ENCODE data around the gene SEC14L6.

The SEC14L6 gene

DNA sequence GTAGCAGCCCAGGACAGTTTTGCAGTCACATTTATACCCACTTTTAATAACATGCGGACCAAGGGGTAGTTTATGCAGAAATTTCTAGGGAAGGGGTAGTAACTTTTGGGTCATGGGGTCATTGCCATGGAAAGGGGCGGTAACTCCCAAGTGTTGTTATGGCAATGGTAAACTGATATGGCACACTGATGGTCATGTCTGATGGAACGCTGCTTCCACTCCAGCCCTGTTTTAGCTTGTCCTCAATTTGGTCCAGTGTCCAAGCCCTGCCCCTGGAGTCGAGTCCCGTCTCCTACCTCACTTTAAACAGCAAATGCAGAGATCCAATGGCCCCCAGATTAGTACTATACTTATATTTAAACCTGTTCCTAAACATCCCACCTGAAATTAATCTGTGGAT, 29.8 kb downstream of the SEC14L6 start:
- no peak overlapping the region for H3K27ac ChIP-seq
- DNase-seq (ENCODE audit: low read depth, low spot score), result no peak
- no peaks in the 10 kb centered on the region for H3K9me3 ChIP-seq (ENCODE audit: low read depth, low read length)
- no peak overlapping the region for H3K9ac ChIP-seq (ENCODE audit: insufficient read length)
- H3K36me3 ChIP-seq (ENCODE audit: insufficient read depth, low read length), result no peaks in the 10 kb centered on the region
- no peak for TF ChIP-seq POLR2AphosphoS5 (IDR thresholded peaks at IDR 0.05; ENCODE audit: borderline replicate concordance, low read depth, low read length)
- no peak for TF ChIP-seq FOXP2 (optimal IDR thresholded peaks at IDR 0.05; ENCODE audit: control extremely low read depth, extremely low read length, insufficient read depth)
- no peak for TF ChIP-seq EZH2 (IDR thresholded peaks at IDR 0.05)
- H3K4me3 ChIP-seq, result no peak overlapping the region

DNA sequence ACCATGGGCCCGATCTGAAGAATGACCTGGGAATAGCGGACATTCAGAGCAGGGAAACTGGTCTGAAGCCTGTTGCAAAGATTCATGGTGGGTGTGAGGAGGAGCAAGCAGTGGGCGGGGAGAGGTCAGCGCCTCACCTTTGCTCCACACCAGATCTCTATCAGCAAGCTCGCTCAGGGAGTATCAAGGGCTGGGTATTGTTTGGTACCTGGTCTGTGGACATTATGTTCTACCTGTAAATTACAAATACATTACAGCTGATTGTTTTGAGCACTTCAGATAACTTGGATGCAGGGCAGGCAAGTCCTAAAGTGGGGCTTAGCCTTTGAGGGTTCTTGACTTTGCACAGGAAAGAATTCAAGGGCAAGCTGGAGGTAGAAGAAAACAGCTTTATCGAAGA, 30.3 kb downstream of the SEC14L6 start:
- no peaks in the 10 kb centered on the region for H3K9me3 ChIP-seq (ENCODE audit: low read depth, low read length)
- H3K27ac ChIP-seq, result no peak overlapping the region
- no peak overlapping the region for H3K9ac ChIP-seq (ENCODE audit: insufficient read length)
- H3K4me3 ChIP-seq, result no peak overlapping the region
- DNase-seq (ENCODE audit: low read depth, low spot score), result no peak
- TF ChIP-seq FOXP2 (optimal IDR thresholded peaks at IDR 0.05; ENCODE audit: control extremely low read depth, extremely low read length, insufficient read depth) (no peak), EZH2 (IDR thresholded peaks at IDR 0.05) (no peak), POLR2AphosphoS5 (IDR thresholded peaks at IDR 0.05; ENCODE audit: borderline replicate concordance, low read depth, low read length) (no peak)
- H3K36me3 ChIP-seq (ENCODE audit: insufficient read depth, low read length), result no peaks in the 10 kb centered on the region

DNA sequence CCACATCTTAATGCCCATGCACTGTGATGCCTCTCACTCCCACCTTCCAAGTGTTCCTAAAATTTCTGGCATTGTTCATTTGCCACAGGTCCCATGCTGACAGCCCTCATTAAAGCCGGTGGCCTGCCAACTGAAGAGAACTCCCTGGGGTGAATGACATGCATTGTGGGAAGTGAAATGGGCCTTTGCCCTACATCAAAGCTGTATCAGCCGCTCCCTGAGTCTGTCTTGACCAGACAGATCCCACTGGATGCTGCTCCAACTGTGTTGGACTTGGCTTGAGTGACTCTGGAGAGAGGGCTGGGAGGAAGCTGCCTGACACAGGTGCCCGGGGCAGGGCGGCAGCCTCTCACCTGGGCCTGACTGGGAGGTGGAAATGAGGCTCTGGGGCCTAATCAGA, 32.3 kb downstream of the SEC14L6 start:
- H3K9ac ChIP-seq (ENCODE audit: insufficient read length), result no peak overlapping the region
- DNase-seq (ENCODE audit: low read depth, low spot score), result no peak
- H3K36me3 ChIP-seq (ENCODE audit: insufficient read depth, low read length), result no peaks in the 10 kb centered on the region
- no peaks in the 10 kb centered on the region for H3K9me3 ChIP-seq (ENCODE audit: low read depth, low read length)
- no peak overlapping the region for H3K27ac ChIP-seq
- no peak overlapping the region for H3K4me3 ChIP-seq
- TF ChIP-seq EZH2 (IDR thresholded peaks at IDR 0.05) (no peak), FOXP2 (optimal IDR thresholded peaks at IDR 0.05; ENCODE audit: control extremely low read depth, extremely low read length, insufficient read depth) (no peak), POLR2AphosphoS5 (IDR thresholded peaks at IDR 0.05; ENCODE audit: borderline replicate concordance, low read depth, low read length) (no peak)

GRCh38 chr22:30513462-30513861, 33.1 kb downstream of the SEC14L6 start:
- H3K27ac ChIP-seq, result no peak overlapping the region
- TF ChIP-seq EZH2 (IDR thresholded peaks at IDR 0.05) (no peak), FOXP2 (optimal IDR thresholded peaks at IDR 0.05; ENCODE audit: control extremely low read depth, extremely low read length, insufficient read depth) (no peak), POLR2AphosphoS5 (IDR thresholded peaks at IDR 0.05; ENCODE audit: borderline replicate concordance, low read depth, low read length) (no peak)
- H3K4me3 ChIP-seq, result no peak overlapping the region
- H3K9ac ChIP-seq (ENCODE audit: insufficient read length), result no peak overlapping the region
- no peak for DNase-seq (ENCODE audit: low read depth, low spot score)
- no peaks in the 10 kb centered on the region for H3K36me3 ChIP-seq (ENCODE audit: insufficient read depth, low read length)
- H3K9me3 ChIP-seq (ENCODE audit: low read depth, low read length), result no peaks in the 10 kb centered on the region

GRCh38 chr22:30511911-30512310, 34.6 kb downstream of the SEC14L6 start:
- no peaks in the 10 kb centered on the region for H3K9me3 ChIP-seq (ENCODE audit: low read depth, low read length)
- DNase-seq (ENCODE audit: low read depth, low spot score), result no peak
- H3K4me3 ChIP-seq, result no peak overlapping the region
- H3K27ac ChIP-seq, result no peak overlapping the region
- H3K9ac ChIP-seq (ENCODE audit: insufficient read length), result no peak overlapping the region
- TF ChIP-seq POLR2AphosphoS5 (IDR thresholded peaks at IDR 0.05; ENCODE audit: borderline replicate concordance, low read depth, low read length) (no peak), FOXP2 (optimal IDR thresholded peaks at IDR 0.05; ENCODE audit: control extremely low read depth, extremely low read length, insufficient read depth) (no peak), EZH2 (IDR thresholded peaks at IDR 0.05) (no peak)
- H3K36me3 ChIP-seq (ENCODE audit: insufficient read depth, low read length), result no peaks in the 10 kb centered on the region

DNA sequence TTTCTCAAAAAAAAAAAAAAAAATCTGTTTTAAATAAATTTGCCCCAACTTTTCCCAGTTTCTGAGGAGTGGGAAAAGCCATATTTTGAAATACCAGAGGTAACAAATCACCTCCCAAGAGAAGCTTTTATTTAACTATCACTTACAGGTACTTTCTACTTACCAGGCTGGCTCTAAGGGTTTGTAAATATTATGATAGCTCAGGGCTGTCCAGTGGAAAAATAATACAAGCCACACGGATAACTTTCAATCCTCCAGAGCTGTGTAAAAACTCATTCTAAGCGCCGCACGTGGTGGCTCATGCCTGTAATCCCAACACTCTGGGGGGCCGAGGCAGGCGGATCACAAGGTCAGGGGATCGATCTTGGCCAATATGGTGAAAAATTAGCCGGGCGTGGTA, 35.4 kb downstream of the SEC14L6 start:
- Histone ChIP-seq H3K9me3 (ENCODE audit: low read depth, low read length) (no peaks in the 10 kb centered on the region), H3K9ac (ENCODE audit: insufficient read length) (no peak overlapping the region), H3K27ac (no peak overlapping the region), H3K4me3 (no peak overlapping the region), H3K36me3 (ENCODE audit: insufficient read depth, low read length) (no peaks in the 10 kb centered on the region)
- DNase-seq (ENCODE audit: low read depth, low spot score), result no peak
- no peak for TF ChIP-seq EZH2 (IDR thresholded peaks at IDR 0.05)
- TF ChIP-seq POLR2AphosphoS5 (IDR thresholded peaks at IDR 0.05; ENCODE audit: borderline replicate concordance, low read depth, low read length), result no peak
- TF ChIP-seq FOXP2 (optimal IDR thresholded peaks at IDR 0.05; ENCODE audit: control extremely low read depth, extremely low read length, insufficient read depth), result no peak

GRCh38 chr22:30508216-30508615, 38.3 kb downstream of the SEC14L6 start:
- H3K27ac ChIP-seq, result no peak overlapping the region
- no peak for DNase-seq (ENCODE audit: low read depth, low spot score)
- H3K9ac ChIP-seq (ENCODE audit: insufficient read length), result no peak overlapping the region
- no peak overlapping the region for H3K4me3 ChIP-seq
- no peaks in the 10 kb centered on the region for H3K36me3 ChIP-seq (ENCODE audit: insufficient read depth, low read length)
- TF ChIP-seq EZH2 (IDR thresholded peaks at IDR 0.05) (no peak), FOXP2 (optimal IDR thresholded peaks at IDR 0.05; ENCODE audit: control extremely low read depth, extremely low read length, insufficient read depth) (no peak), POLR2AphosphoS5 (IDR thresholded peaks at IDR 0.05; ENCODE audit: borderline replicate concordance, low read depth, low read length) (no peak)
- H3K9me3 ChIP-seq (ENCODE audit: low read depth, low read length), result no peaks in the 10 kb centered on the region

- DNase-seq (ENCODE audit: low read depth, low spot score), result no peak
- Histone ChIP-seq H3K36me3 (ENCODE audit: insufficient read depth, low read length) (no peaks in the 10 kb centered on the region), H3K9me3 (ENCODE audit: low read depth, low read length) (no peaks in the 10 kb centered on the region), H3K4me3 (no peak overlapping the region), H3K27ac (no peak overlapping the region), H3K9ac (ENCODE audit: insufficient read length) (no peak overlapping the region)
- no peak for TF ChIP-seq EZH2 (IDR thresholded peaks at IDR 0.05)
- TF ChIP-seq POLR2AphosphoS5 (IDR thresholded peaks at IDR 0.05; ENCODE audit: borderline replicate concordance, low read depth, low read length), result no peak
- TF ChIP-seq FOXP2 (optimal IDR thresholded peaks at IDR 0.05; ENCODE audit: control extremely low read depth, extremely low read length, insufficient read depth), result no peak
These were observed 38.9 kb downstream of the SEC14L6 start for GRCh38 chr22:30507670-30508069.

- H3K9me3 ChIP-seq (ENCODE audit: low read depth, low read length), result no peaks in the 10 kb centered on the region
- TF ChIP-seq POLR2AphosphoS5 (IDR thresholded peaks at IDR 0.05; ENCODE audit: borderline replicate concordance, low read depth, low read length), result no peak
- no peak for TF ChIP-seq EZH2 (IDR thresholded peaks at IDR 0.05)
- TF ChIP-seq FOXP2 (optimal IDR thresholded peaks at IDR 0.05; ENCODE audit: control extremely low read depth, extremely low read length, insufficient read depth), result no peak
- no peak overlapping the region for H3K9ac ChIP-seq (ENCODE audit: insufficient read length)
These were observed 40.0 kb downstream of the SEC14L6 start for GRCh38 chr22:30506507-30506968.

More at GRCh38 chr22:30506507-30506968, 40.0 kb downstream of the SEC14L6 start:
- DNase-seq (ENCODE audit: low read depth, low spot score), result no peak
- no peak overlapping the region for H3K27ac ChIP-seq
- H3K4me3 ChIP-seq, result no peak overlapping the region
- H3K36me3 ChIP-seq (ENCODE audit: insufficient read depth, low read length), result no peaks in the 10 kb centered on the region
